Measurements from ENCODE around the gene GOLM1.

GRCh38 chr9:86022687-86023266, 76.6 kb downstream of the GOLM1 start:
- TF ChIP-seq L3MBTL2 (IDR thresholded peaks at IDR 0.05) (no peak), HDGF (IDR thresholded peaks at IDR 0.05) (no peak), CTCF (IDR thresholded peaks at IDR 0.05 in 2 of 3, conservative IDR thresholded peaks at IDR 0.05 in 1 of 3; ENCODE audit: insufficient read depth in 2 of 3, low read depth in 1 of 3, low read length in 3 of 3) (no peak)

Data from K562 (cell line).